PC-9 (cell line): ENCODE results near the gene GRIN2A.

ENCODE experiments used
- CTCF ChIP-seq: fragments of 200-600 bp; sonication (generic); conservative IDR thresholded peaks from 2 replicates; pipeline ENCODE4 v1.6.1; 2017; ENCODE audit warnings: mixed run types, antibody characterized with exemption, mild to moderate bottlenecking, moderate library complexity
- EZH2 ChIP-seq: fragments of 200-600 bp; sonication (generic); IDR thresholded peaks from 2 replicates; pipeline ENCODE4 v1.8.0; 2017; ENCODE audit warnings: antibody characterized with exemption, low read depth

- TF ChIP-seq CTCF (no peak), EZH2 (no peak)
Measured at GRCh38 chr16:9791556-9791955, 390.7 kb downstream of the GRIN2A start.
